GM21381 (cell line): ENCODE measurements around the gene DYTN.

Source experiments
- ATAC-seq: cut with Tn5 transposase; IDR thresholded peaks from one replicate; pipeline ENCODE4 v1.9.1; 2021; ENCODE audit warnings: mild to moderate bottlenecking, moderate library complexity; ENCODE audit not compliant: unreplicated experiment

The DYTN gene

DNA sequence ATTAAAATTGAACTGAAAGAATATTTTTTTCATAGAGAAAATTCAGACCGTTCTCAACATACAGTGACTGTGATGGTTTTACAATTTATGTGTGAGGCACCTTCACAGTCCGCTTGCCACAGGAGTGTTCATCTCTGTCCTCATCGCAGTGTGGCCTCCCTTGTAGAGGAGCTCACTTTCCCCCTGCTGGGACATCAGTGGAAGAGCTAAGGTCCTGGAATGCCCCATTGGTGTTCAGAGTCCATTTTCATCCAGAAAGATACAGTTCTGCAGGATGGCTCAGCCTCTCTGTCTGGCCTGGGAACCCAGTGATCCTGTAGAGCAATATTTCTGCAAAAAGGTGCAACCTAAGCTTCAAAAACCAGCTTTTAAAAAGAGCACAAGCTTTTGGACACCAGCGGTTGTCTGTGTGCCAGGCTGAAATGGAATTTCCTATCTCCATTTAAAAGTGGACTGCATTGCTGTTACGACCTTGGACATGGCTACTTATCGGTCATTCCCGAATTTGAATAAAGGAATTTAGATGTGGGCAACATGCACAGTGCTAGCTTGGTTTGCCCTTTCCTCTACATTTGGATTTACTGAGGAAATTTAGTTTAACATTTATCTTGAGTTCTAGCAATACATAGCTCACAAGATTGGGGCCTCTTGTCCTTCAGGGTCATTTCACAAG is 102.6 kb downstream of the DYTN start:
- ATAC-seq, result no peak

DNA sequence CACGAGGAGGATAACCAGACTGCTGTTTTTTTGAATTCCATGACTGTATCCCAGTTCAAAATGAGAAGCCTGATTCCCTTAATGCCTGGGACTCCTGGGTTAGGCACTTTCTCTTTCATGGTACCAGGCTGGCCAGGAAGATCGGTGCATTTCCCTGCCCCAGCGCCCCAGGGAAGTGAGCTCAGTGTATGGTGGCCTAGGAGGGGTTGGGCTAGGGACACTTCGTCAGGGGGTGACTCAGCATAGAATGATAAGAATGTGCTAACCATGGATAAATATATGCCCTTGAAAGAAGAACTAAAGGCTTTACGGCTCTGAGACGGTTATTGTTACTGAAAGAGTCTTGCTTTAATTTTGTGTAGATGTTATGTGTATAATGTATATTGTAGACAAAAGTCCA is 103.4 kb downstream of the DYTN start:
- ATAC-seq, result no peak

DNA sequence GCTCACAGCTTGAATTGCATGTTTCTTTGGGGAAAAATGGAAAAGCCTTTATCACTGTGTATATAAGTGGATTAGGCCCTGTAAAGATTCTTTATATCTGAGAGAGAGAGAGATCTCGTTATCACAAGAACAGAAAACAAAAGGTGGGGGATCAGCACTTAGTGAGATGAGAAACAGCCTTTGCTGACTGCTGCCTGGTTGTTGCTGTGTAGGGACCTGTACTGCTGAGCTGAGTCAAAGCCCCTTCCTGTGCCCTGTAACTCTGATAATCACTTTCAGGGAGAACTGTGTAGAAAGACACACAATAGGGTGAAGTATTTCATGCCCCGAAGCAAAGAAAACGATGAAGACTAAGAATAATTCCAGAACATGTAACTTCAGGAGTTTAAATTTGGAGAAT is 106.5 kb downstream of the DYTN start:
- ATAC-seq, result no peak

- ATAC-seq, result no peak
Measured at GRCh38 chr2:206611191-206611590, 107.0 kb downstream of the DYTN start.

DNA sequence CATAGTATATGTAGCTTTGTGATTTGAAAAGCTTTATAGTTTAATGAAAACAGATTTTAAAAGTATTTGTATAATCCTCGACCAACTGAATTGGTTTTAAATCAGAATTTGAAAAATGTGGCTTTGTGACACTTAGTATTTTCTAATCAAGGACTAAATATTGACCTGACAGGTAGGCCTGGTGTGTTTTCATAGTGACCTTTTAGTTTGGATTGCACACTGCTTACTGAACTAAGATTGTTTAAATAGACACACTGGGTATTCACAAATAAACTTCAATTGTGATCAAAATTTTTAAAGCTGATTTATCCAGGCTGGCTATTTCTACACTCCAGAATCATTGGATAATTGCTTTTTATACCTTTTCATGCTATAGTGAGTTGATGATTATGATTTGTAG is 107.7 kb downstream of the DYTN start:
- ATAC-seq, result no peak

DNA sequence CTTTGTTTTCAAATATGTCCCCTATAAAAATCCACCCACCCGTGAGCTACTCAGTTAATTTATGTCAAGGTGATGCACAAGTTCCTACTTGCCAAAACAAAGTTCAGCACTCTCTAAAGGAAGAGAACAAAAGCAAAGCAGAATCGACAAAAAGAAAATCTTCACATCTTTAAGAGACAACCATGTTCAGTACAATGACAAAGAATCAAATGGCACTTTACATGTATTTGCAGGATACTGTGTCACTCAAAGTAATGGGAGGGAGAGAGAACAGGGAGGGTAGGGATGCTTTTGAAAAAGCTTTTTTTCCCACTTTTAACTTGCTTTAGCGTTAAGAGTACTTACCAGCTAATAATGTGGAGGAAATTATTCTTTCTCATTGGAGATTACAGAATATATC is 115.0 kb downstream of the DYTN start:
- ATAC-seq, result no peak
